Sigmoid colon (tissue), 7 donors: Measurements from ENCODE around the gene PLK1. TPM values are rescaled to one million over a fixed set of nuclear protein-coding genes. Genes with fewer than 3 reads are reported as not detected.

Source experiments
- DNase-seq: peaks from one replicate; pipeline ENCODE4 v3.0.0-alpha.2; 2019
- H3K27ac ChIP-seq, 4 donors: fragments of 200-600 bp; sonication (generic); one replicate each; pipeline ENCODE4 v1.5.1; 2016 to 2019; ENCODE audit warnings: mild to moderate bottlenecking in 1 of 4
- H3K27me3 ChIP-seq, 3 donors: fragments of 200-600 bp; sonication (generic); one replicate each; pipeline ENCODE4 v1.5.1; 2019; ENCODE audit warnings: mild to moderate bottlenecking in 1 of 3
- H3K36me3 ChIP-seq, 4 donors: fragments of 200-600 bp; sonication (generic); one replicate each; pipeline ENCODE4 v1.5.1; 2016 to 2019
- H3K4me1 ChIP-seq, 4 donors: fragments of 200-600 bp; sonication (generic); one replicate each; pipeline ENCODE4 v1.5.1; 2017 to 2019
- H3K4me3 ChIP-seq, 4 donors: fragments of 200-600 bp; sonication (generic); one replicate each; pipeline ENCODE4 v1.5.1; 2017 to 2019; ENCODE audit warnings: mild to moderate bottlenecking in 2 of 4, moderate library complexity in 1 of 4
- H3K9me3 ChIP-seq, 4 donors: fragments of 200-600 bp in 3 of 4; sonication (generic) in 3 of 4; one replicate each; pipeline versions ENCODE4 v1.5.1 to v1.6.1; 2013 to 2019
- EP300 ChIP-seq, 4 donors: sonication (generic); formaldehyde crosslinking; IDR thresholded peaks; one replicate each; pipeline ENCODE4 v1.6.1; 2017; ENCODE audit warnings: antibody characterized with exemption in 4 of 4
- POLR2A ChIP-seq, 2 donors: fragments of 450-650 bp; IDR thresholded peaks; one replicate each; pipeline ENCODE4 v1.6.1; 2016; ENCODE audit warnings: antibody characterized with exemption in 2 of 2, mild to moderate bottlenecking in 2 of 2, moderate library complexity in 2 of 2
- POLR2AphosphoS5 ChIP-seq, 4 donors: sonication (generic); formaldehyde crosslinking; IDR thresholded peaks; one replicate each; pipeline ENCODE4 v1.6.1; 2017; ENCODE audit warnings: antibody characterized with exemption in 4 of 4
- WGBS, 2 donors: extraction: QIAGEN DNeasy Blood & Tissue Kit; methylation state at CpG; one replicate each; pipeline ENCODE4 v1.1.7; 2013; 5-methylcytosine and 5-hydroxymethylcytosine counted together
- intact Hi-C: fragments of 100-400 bp; cut with DNase I; formaldehyde crosslinking; loops from one replicate; pipeline ENCODE4 v1.15.1; 2023
- polyA plus RNA-seq, 3 donors: library from polyadenylated mRNA; stranded (reverse); fragments of 200-250 nt; gene quantifications; one replicate each; pipeline ENCODE4 v1.2.3, GENCODE V29; 2013
- total RNA-seq, 4 donors: library from RNA; depleted of rRNA; stranded (reverse); fragments of >200 nt; gene quantifications; one replicate each; pipeline ENCODE4 v1.1.0, GENCODE V29; 2016
- TF ChIP-seq, protein P1 (sequence below), 4 experiments: fragments of 450-650 bp in 3 of 4; fragments of 200-600 bp in 1 of 4; IDR thresholded peaks; one replicate each; pipeline ENCODE4 v1.5.1; 2016 to 2019; ENCODE audit warnings: antibody characterized with exemption in 4 of 4, mild to moderate bottlenecking in 3 of 4, moderate library complexity in 2 of 4
- donor health status: healthy with polysubstance abuse.
- donor health status: Bipolar disorder and iron deficiency.
- donor health status: healthy.

PLK1 gene
- total and polyA plus RNA-seq, 7 donors = 0.82 to 37.0 (median 4.2) TPM

DNA sequence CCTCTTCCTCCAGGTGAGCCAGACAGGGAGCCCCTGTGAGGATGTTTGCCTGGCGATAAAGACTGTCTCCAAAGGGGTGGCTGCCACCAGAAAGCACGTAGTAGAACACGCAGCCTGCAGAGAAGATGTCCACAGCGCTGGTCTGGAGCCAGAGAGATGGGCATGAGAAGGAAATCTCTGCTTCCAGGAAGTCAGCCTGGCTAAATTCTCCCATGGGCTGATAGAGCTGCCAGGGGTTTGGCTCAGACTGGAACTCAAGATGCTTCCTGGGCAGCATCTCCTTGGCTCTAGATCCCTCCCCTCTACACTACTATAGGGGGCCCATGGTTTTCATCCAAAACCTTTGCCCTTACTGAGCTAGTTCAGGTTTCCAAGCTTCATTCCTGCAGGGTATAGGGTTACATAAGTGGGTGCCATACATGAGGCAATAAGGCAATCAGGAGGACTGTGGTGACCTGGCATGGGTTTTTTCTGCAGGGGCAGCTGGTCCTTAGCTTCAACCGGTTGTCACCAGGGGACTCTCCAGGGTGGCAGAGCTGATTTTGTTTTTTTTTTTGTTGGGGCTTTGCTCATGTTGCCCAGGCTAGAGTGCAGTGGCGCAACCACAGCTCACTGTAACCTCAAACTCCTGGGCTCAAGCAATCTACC is 13.6 kb downstream of the PLK1 start:
- 96 to 97% methylated on average over 6 of the region's 6 CpGs for WGBS, 2 donors
- peaks cover 15 to 39% (median 29%) of the 10 kb centered on the region in 4 donors for H3K36me3 ChIP-seq
- peaks cover 0 to 9% (median 4%) of the 10 kb centered on the region in 4 donors for H3K4me1 ChIP-seq
- H3K9me3 ChIP-seq = no peaks in the 10 kb centered on the region
- DNase-seq = no peak
- no peak for TF ChIP-seq POLR2A (IDR thresholded peaks at IDR 0.05)
- TF ChIP-seq POLR2AphosphoS5 (IDR thresholded peaks at IDR 0.05) = no peak
- intact Hi-C loops = no loop called here
- H3K4me3 ChIP-seq = no peak overlapping the region
- no peak overlapping the region for H3K27ac ChIP-seq
- H3K27me3 ChIP-seq = no peaks in the 10 kb centered on the region

DNA sequence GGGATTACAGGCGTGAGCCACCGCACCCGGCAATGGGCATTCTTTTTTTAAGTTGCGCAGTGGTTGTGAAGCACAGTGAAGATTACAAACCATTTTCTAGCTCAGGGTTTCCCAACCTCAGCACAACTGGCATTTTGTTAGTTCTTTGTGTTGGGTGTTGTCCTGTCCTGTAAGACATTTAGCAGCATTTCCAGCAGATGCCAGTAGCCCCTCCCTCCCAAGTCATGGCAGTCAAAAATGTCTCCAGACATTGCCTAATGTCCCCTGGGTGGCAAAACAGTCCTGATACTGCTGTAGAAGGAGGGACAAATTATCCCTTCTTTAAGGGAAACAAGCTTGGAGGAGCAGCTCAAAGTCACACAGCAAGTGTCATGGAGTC is 15.6 kb downstream of the PLK1 start:
- no peaks in the 10 kb centered on the region for H3K9me3 ChIP-seq
- TF ChIP-seq POLR2AphosphoS5 (IDR thresholded peaks at IDR 0.05) (no peak), EP300 (IDR thresholded peaks at IDR 0.05) (no peak), POLR2A (IDR thresholded peaks at IDR 0.05) (no peak)
- TF ChIP-seq, protein P1, sequence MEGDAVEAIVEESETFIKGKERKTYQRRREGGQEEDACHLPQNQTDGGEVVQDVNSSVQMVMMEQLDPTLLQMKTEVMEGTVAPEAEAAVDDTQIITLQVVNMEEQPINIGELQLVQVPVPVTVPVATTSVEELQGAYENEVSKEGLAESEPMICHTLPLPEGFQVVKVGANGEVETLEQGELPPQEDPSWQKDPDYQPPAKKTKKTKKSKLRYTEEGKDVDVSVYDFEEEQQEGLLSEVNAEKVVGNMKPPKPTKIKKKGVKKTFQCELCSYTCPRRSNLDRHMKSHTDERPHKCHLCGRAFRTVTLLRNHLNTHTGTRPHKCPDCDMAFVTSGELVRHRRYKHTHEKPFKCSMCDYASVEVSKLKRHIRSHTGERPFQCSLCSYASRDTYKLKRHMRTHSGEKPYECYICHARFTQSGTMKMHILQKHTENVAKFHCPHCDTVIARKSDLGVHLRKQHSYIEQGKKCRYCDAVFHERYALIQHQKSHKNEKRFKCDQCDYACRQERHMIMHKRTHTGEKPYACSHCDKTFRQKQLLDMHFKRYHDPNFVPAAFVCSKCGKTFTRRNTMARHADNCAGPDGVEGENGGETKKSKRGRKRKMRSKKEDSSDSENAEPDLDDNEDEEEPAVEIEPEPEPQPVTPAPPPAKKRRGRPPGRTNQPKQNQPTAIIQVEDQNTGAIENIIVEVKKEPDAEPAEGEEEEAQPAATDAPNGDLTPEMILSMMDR (IDR thresholded peaks at IDR 0.05) = no peak
- DNase-seq = no peak
- intact Hi-C loops = no loop called here
- H3K36me3 ChIP-seq = peaks cover 11 to 19% (median 13%) of the 10 kb centered on the region in 4 donors
- H3K4me1 ChIP-seq = peaks cover 0 to 9% (median 4%) of the 10 kb centered on the region in 4 donors
- no peaks in the 10 kb centered on the region for H3K27me3 ChIP-seq
- H3K27ac ChIP-seq = no peak overlapping the region
- no peak overlapping the region for H3K4me3 ChIP-seq
- WGBS, 2 donors = 98 to 99% methylated on average over 4 of the region's 4 CpGs

DNA sequence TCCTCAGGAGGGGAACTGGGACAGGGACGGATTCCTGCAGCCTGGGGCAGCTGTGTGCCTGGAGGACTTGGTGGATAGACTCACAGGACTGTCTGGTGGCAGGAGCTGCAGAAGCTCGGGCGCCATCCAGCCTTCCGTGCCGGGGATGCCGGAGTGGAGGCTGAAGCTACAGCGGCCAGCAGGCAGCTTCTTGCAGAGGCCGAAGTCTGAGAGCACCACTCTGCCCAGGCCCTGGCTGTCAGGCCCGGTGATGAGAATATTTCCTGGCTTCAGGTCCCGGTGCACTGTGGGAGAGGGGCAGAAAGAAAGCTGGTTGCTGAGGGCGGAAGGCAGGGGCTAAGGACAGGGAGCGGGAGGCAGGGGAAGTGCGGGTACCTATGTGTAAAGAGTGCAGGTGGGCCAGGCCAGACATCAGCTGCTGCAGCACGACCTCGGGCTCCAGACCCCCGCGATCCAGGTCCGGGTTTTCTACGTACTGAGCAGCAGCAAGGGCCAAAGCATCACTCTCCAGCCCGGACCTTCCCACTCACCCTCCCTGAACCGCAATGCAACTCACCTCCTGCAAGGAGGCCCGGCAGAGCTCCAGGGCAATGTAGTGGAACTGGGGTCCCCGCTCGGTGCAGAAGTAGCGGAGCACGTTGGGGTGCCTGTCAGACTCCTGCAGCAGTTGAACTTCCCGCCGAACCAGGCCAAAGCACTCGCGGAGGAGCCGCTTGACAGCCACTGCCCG is 16.1 kb downstream of the PLK1 start:
- TF ChIP-seq EP300 (IDR thresholded peaks at IDR 0.05) (no peak), POLR2A (IDR thresholded peaks at IDR 0.05) (no peak), POLR2AphosphoS5 (IDR thresholded peaks at IDR 0.05) (no peak)
- TF ChIP-seq, protein P1 (IDR thresholded peaks at IDR 0.05) = no peak
- H3K27me3 ChIP-seq = no peaks in the 10 kb centered on the region
- whole genome bisulfite sequencing, 2 donors = 36 to 79% methylated on average over 32 of the region's 32 CpGs
- intact Hi-C loops = no loop called here
- peaks cover 0 to 9% (median 4%) of the 10 kb centered on the region in 4 donors for H3K4me1 ChIP-seq
- peak overlapping the region in 1 of 4 donors; percentile 19 for H3K4me3 ChIP-seq
- H3K9me3 ChIP-seq = no peaks in the 10 kb centered on the region
- no peak overlapping the region for H3K27ac ChIP-seq
- H3K36me3 ChIP-seq = peaks cover 5 to 14% (median 8%) of the 10 kb centered on the region in 4 donors
- no peak for DNase-seq

DNA sequence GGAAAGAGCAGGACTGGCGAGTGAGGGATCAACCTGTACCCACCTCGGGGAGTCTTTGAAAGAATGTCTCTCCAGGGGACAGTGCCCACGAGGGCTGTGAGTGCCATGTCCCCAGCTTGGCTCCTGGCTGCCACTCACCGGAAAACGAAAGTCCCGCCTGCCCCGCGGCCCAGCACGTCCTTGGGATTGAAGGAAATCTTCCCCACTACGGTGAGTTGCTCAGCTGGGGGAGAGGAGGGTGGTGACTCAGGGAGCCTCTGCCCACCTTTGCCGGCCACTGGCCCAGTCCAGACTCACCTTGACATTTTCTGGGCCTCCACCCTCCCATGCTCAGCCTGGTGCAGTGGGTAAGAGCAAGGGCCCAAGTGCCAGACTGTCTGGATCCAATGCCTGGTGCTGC is 17.1 kb downstream of the PLK1 start:
- no peak for DNase-seq
- H3K27me3 ChIP-seq = no peaks in the 10 kb centered on the region
- no peaks in the 10 kb centered on the region for H3K9me3 ChIP-seq
- TF ChIP-seq POLR2AphosphoS5 (IDR thresholded peaks at IDR 0.05) (no peak), EP300 (IDR thresholded peaks at IDR 0.05) (no peak), POLR2A (IDR thresholded peaks at IDR 0.05) (no peak)
- TF ChIP-seq, protein P1 (IDR thresholded peaks at IDR 0.05) = no peak
- no peak overlapping the region for H3K27ac ChIP-seq
- H3K4me3 ChIP-seq = no peak overlapping the region
- 89 to 90% methylated on average over 11 of the region's 11 CpGs for WGBS, 2 donors
- peaks cover 0 to 4% (median 2%) of the 10 kb centered on the region in 4 donors for H3K36me3 ChIP-seq
- intact Hi-C loops = no loop called here
- H3K4me1 ChIP-seq = peaks cover 0 to 9% (median 4%) of the 10 kb centered on the region in 4 donors

DNA sequence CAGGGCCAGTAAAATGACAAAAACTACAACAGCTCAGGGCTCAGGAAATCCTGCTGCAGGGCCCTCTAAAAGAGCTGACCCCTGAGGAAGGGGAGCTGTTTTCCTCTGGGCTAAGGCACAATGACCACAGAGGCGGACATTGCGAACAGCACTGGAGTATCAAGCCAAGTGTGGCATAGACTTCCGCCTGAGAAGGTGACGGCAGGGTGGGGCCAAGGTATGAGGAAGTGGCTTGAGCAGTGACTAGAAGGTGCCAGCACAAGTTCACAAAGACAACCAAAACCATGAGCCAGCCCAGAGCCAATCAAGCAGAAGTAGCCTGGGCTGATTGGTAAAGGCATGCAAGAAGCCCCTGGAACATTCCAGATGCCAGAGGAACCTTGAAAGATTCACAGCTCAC is 20.4 kb downstream of the PLK1 start:
- WGBS, 2 donors = 21 to 55% methylated on average over 4 of the region's 4 CpGs
- Histone ChIP-seq H3K36me3 (no peaks in the 10 kb centered on the region), H3K4me1 (peaks cover 0 to 9% (median 4%) of the 10 kb centered on the region in 4 donors)

More for the DNA sequence above, 20.4 kb downstream of the PLK1 start:
- H3K9me3 ChIP-seq = peaks cover 0 to 2% (median 0%) of the 10 kb centered on the region in 4 donors
- DNase-seq = no peak
- intact Hi-C loops = no loop called here
- no peak overlapping the region for H3K27ac ChIP-seq
- TF ChIP-seq, protein P1 (IDR thresholded peaks at IDR 0.05) = no peak
- TF ChIP-seq EP300 (IDR thresholded peaks at IDR 0.05) = no peak
- H3K4me3 ChIP-seq = no peak overlapping the region
- H3K27me3 ChIP-seq = no peaks in the 10 kb centered on the region
